SK-N-MC (cell line): ENCODE results near the gene CAMTA1.

Source experiments
- EZH2 ChIP-seq: fragments of 200-600 bp; sonication (generic); IDR thresholded peaks from one replicate; pipeline ENCODE4 v1.6.1; 2017; ENCODE audit warnings: antibody characterized with exemption
- FOXP2 ChIP-seq: optimal IDR thresholded peaks from 2 replicates; pipeline ENCODE3; 2011; ENCODE audit warnings: mild to moderate bottlenecking, moderate library complexity; ENCODE audit not compliant: insufficient read depth; ENCODE audit errors: extremely low read length, control extremely low read depth
- POLR2AphosphoS5 ChIP-seq: IDR thresholded peaks from 2 replicates; pipeline ENCODE4 v1.6.1; 2012; ENCODE audit warnings: mild to moderate bottlenecking, low read depth, low read length, borderline replicate concordance

- TF ChIP-seq POLR2AphosphoS5 (no peak), EZH2 (no peak), FOXP2 (no peak)
These were observed 111.9 kb downstream of the CAMTA1 start for GRCh38 chr1:6897138-6897537.
